Psoas muscle (tissue), 8 donors: ENCODE data around the gene BNIPL. TPM values are rescaled to one million over a fixed set of nuclear protein-coding genes. Genes with fewer than 3 reads are reported as not detected.
A peak's percentile ranks its signal among the peaks of the same experiment; 100 is the strongest.

Experiments
- ATAC-seq, 4 donors: fragments of 200-7000 bp; cut with Tn5 transposase; one replicate each; pipeline ENCODE4 v1.9.1; 2020; ENCODE audit warnings: moderate library complexity in 3 of 4, mild to moderate bottlenecking in 2 of 4
- DNase-seq, 2 donors: peaks; one replicate each; pipeline ENCODE4 v3.0.0-alpha.2; 2020
- H3K27ac ChIP-seq: fragments of 200-600 bp; one replicate; pipeline ENCODE4 v1.8.0; 2022
- H3K27me3 ChIP-seq, 3 donors: fragments of 200-600 bp in 1 of 3; one replicate each; pipeline versions ENCODE4 v1.6.1 to v1.8.0; 2013 to 2022; ENCODE audit warnings: low read length in 2 of 3, mild to moderate bottlenecking in 2 of 3, moderate library complexity in 1 of 3; ENCODE audit not compliant: insufficient read depth in 3 of 3
- H3K36me3 ChIP-seq, 2 donors: fragments of 200-600 bp in 1 of 2; one replicate each; pipeline versions ENCODE4 v1.6.1 to v1.8.0; 2013 to 2022; ENCODE audit warnings: low read depth in 1 of 2, mild to moderate bottlenecking in 1 of 2, moderate library complexity in 1 of 2; ENCODE audit not compliant: insufficient read depth in 1 of 2
- H3K4me1 ChIP-seq: fragments of 200-600 bp; one replicate; pipeline ENCODE4 v1.8.0; 2022
- H3K4me3 ChIP-seq: fragments of 200-600 bp; one replicate; pipeline ENCODE4 v1.8.0; 2022; ENCODE audit warnings: mild to moderate bottlenecking
- H3K9me3 ChIP-seq: fragments of 200-600 bp; one replicate; pipeline ENCODE4 v1.8.0; 2022
- WGBS, 3 donors: extraction: QIAGEN DNeasy Blood & Tissue Kit; methylation state at CpG; one replicate each; pipeline versions ENCODE4 v1.1.6 to v1.1.7; 2013; 5-methylcytosine and 5-hydroxymethylcytosine counted together
- intact Hi-C, 2 donors: fragments of 100-400 bp; cut with DNase I; formaldehyde crosslinking; loops; one replicate each; pipeline versions ENCODE4 v1.11.0 to v1.14.2; 2022
- polyA plus RNA-seq, 3 donors: library from polyadenylated mRNA; stranded (reverse); fragments of 200-250 nt; gene quantifications; one replicate each; pipeline ENCODE4 v1.2.3, GENCODE V29; 2013
- total RNA-seq, 4 donors: library from RNA; stranded (reverse); fragmentation: NEBNext Ultra II Directional in 2 of 4; extraction: Animal tissue kit (Norgen Biotek cat#: 25700) in 2 of 4; gene quantifications; one replicate each; pipeline versions ENCODE4 v1.2.1 to v1.2.4, GENCODE V29; 2021 to 2023
- TF ChIP-seq, protein P1 (sequence below): fragments of 200-600 bp; IDR thresholded peaks from one replicate; pipeline ENCODE4 v1.8.0; 2022; ENCODE audit warnings: antibody characterized with exemption
- donor health status: healthy with polysubstance abuse.
- donor health status: DM: no; HTN: no; CAD: no; lungs with moderate emphysema.
- donor health status: Bipolar disorder and iron deficiency.
- donor health status: healthy.
- donor health status: DM: yes; HTN: yes; CAD: no.
- donor health status: DM: no; HTN: no; CAD: no.
- donor health status: DM: no; HTN: no; CAD: no.
- donor health status: DM: yes; HTN: yes; CAD: no.

The BNIPL gene
- total and polyA plus RNA-seq, 7 donors: 0.04 to 0.96 (median 0.10) TPM

DNA sequence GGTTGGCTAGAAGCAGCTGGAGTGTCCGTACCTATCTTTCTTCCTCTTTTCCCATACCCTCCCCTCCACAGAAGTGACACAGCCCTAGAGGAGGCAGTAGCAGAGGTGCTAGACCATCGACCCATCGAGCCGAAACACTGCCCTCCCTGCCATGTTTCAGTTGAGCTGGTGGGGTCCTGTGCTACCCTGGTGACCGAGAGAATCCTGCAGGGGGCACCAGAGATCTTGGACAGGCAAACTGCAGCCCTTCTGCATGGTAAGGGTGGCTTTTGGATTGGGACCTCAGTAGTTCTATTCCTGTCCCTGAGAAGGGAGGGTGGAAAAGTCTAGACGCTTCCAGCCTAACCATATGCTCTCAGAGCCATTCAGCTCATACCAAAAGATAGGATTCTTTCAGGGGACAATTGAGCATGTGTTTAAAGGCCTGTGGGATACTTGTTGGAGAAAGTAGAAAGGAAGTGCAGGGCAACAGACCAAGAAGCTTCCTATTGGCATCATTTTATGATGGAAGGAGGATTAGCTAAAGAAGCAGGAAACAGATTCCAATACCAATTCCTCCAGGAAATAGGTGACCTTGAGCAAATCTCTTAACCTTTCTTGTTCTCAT is 11.7 kb upstream of the BNIPL start:
- H3K27me3 ChIP-seq: no peaks in the 10 kb centered on the region
- no peak overlapping the region for H3K4me3 ChIP-seq
- 18 to 30% (median 27%) methylated on average over 6 of the region's 6 CpGs for WGBS, 3 donors
- DNase-seq (peak; percentile 77 to 89), ATAC-seq (peak; percentile 83 to 96 (median 86))
- H3K36me3 ChIP-seq: peaks cover 8 to 57% of the 10 kb centered on the region in 2 donors
- H3K4me1 ChIP-seq: peaks cover 30% of the 10 kb centered on the region
- no peaks in the 10 kb centered on the region for H3K9me3 ChIP-seq
- intact Hi-C loops: loop anchor here (5.0 kb wide), 3 partner anchors 33 to 133 kb away; partner anchors contain the start of genes TNFAIP8L2 (in 2 of the 2), CDC42SE1 (in 1 of the 2) and MLLT11 (in 1 of the 2)
- TF ChIP-seq, protein P1, sequence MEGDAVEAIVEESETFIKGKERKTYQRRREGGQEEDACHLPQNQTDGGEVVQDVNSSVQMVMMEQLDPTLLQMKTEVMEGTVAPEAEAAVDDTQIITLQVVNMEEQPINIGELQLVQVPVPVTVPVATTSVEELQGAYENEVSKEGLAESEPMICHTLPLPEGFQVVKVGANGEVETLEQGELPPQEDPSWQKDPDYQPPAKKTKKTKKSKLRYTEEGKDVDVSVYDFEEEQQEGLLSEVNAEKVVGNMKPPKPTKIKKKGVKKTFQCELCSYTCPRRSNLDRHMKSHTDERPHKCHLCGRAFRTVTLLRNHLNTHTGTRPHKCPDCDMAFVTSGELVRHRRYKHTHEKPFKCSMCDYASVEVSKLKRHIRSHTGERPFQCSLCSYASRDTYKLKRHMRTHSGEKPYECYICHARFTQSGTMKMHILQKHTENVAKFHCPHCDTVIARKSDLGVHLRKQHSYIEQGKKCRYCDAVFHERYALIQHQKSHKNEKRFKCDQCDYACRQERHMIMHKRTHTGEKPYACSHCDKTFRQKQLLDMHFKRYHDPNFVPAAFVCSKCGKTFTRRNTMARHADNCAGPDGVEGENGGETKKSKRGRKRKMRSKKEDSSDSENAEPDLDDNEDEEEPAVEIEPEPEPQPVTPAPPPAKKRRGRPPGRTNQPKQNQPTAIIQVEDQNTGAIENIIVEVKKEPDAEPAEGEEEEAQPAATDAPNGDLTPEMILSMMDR: peak; percentile 73
- peak overlapping the region; percentile 92 for H3K27ac ChIP-seq

GRCh38 chr1:151026460-151026859 is 9.9 kb upstream of the BNIPL start:
- TF ChIP-seq, protein P1: no peak
- no peak overlapping the region for H3K27ac ChIP-seq
- H3K27me3 ChIP-seq: no peaks in the 10 kb centered on the region
- no peak for ATAC-seq
- peaks cover 15 to 63% of the 10 kb centered on the region in 2 donors for H3K36me3 ChIP-seq
- intact Hi-C loops: loop anchor here (5.0 kb wide), 2 partner anchors 36 to 131 kb away; partner anchors contain the start of genes TNFAIP8L2 (in 2 of the 2) and MLLT11 (in 1 of the 2)
- no peaks in the 10 kb centered on the region for H3K9me3 ChIP-seq
- H3K4me1 ChIP-seq: peaks cover 30% of the 10 kb centered on the region
- no peak overlapping the region for H3K4me3 ChIP-seq
- DNase-seq: no peak

DNA sequence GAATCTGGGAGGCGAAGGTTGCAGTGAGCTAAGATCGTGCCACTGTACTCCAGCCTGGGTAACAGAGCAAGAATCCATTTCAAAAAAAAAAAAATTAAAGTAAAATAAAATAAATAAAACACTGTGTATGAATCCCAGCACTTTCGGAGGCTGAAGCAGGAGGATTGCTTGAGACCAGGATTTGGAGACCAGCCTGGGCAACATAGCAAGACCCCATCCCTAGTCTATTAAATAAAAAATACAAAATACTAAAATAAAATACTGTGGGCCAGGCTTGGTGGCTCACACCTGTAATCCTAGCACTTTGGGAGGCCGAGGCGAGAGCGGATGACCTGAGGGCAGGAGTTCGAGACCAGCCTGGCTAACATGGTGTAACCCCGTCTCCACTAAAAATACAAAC is 4.2 kb upstream of the BNIPL start:
- WGBS, 3 donors: 98 to 99% (median 98%) methylated on average over 8 of the region's 8 CpGs
- Histone ChIP-seq H3K4me3 (no peak overlapping the region), H3K27ac (no peak overlapping the region), H3K36me3 (peaks cover 14 to 79% of the 10 kb centered on the region in 2 donors), H3K9me3 (no peaks in the 10 kb centered on the region), H3K4me1 (peaks cover under 1% of the 10 kb centered on the region), H3K27me3 (no peaks in the 10 kb centered on the region)
- ATAC-seq (no peak), DNase-seq (no peak)
- intact Hi-C loops: no loop called here
- TF ChIP-seq, protein P1: no peak

DNA sequence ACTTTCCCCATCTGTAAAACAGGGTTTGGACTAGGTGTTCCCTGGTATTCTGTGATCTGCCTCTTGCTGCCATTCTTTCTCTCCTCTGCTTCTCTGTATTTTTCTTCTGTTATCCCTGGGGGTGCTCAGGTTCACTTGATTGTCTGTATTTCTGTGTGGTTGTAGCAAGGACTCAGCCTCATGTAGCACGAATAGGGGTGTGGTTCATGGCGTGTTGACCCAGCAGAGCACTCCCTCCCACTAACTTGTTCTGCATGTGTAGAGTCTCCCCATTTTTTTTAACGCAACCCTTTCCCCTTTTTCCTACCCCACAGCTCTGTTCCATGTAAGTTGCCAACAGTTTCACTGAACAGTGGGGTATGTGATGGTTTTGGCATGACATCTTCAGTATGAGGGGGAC is 1.2 kb upstream of the BNIPL start:
- DNase-seq: no peak
- Histone ChIP-seq H3K27me3 (no peaks in the 10 kb centered on the region), H3K4me3 (no peak overlapping the region), H3K36me3 (peaks cover 9 to 52% of the 10 kb centered on the region in 2 donors), H3K9me3 (no peaks in the 10 kb centered on the region), H3K4me1 (no peaks in the 10 kb centered on the region), H3K27ac (no peak overlapping the region)
- no peak for ATAC-seq
- TF ChIP-seq, protein P1: no peak
- WGBS, 3 donors: 87 to 96% (median 89%) methylated on average over 3 of the region's 3 CpGs
- intact Hi-C loops: no loop called here

GRCh38 chr1:151037032-151037431 is 646 bp downstream of the BNIPL start:
- Histone ChIP-seq H3K36me3 (peaks cover 2 to 33% of the 10 kb centered on the region in 2 donors), H3K9me3 (no peaks in the 10 kb centered on the region), H3K27me3 (no peaks in the 10 kb centered on the region), H3K27ac (no peak overlapping the region), H3K4me1 (no peaks in the 10 kb centered on the region), H3K4me3 (no peak overlapping the region)
- intact Hi-C loops: no loop called here
- DNase-seq (no peak), ATAC-seq (no peak)
- 81 to 88% (median 87%) methylated on average over 6 of the region's 6 CpGs for WGBS, 3 donors
- TF ChIP-seq, protein P1: no peak
